ENCODE results near the gene NUBP1.

Gene NUBP1

DNA sequence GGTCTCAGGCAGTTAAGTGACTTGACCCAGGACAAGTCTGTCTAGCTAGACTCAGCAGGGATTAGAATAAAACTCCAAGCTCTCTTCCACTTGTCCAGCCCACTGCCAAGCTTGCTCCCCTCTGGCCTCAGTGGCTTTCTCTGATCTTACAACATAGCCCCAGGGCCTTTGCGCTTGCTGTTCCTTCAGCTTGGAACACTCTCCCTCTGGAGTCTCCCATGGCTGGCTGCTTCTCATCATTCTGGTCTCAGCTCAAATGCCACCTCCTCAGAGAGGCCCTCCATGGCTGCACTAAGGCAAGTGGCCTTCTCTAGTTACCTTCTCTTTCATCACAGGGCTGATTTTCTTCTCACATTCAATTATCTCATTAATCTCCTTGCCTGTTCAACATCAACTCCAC is 73.9 kb downstream of the NUBP1 start:
- H3K9ac ChIP-seq (ENCODE audit: low read depth, low read length, poor library complexity, severe bottlenecking) = no peak overlapping the region
- no peak overlapping the region for H2AFZ ChIP-seq (ENCODE audit: low read length)
- H3K4me3 ChIP-seq (ENCODE audit: low read length, poor library complexity, severe bottlenecking) = no peak overlapping the region
- no peaks in the 10 kb centered on the region for H3K4me1 ChIP-seq (ENCODE audit: insufficient read depth, low read length, poor library complexity, severe bottlenecking)
- no peaks in the 10 kb centered on the region for H3K36me3 ChIP-seq (ENCODE audit: insufficient read depth, low read length)
- TF ChIP-seq EZH2phosphoT487 (IDR thresholded peaks at IDR 0.05; ENCODE audit: borderline replicate concordance) = no peak
- H3K9me3 ChIP-seq (ENCODE audit: insufficient read depth, low read depth, low read length) = no peaks in the 10 kb centered on the region
- H3K79me2 ChIP-seq (ENCODE audit: insufficient read depth, low read length) = no peaks in the 10 kb centered on the region
- H3F3A ChIP-seq (ENCODE audit: low read depth) = no peaks in the 10 kb centered on the region
- no peak overlapping the region for H3K4me2 ChIP-seq (ENCODE audit: low read depth, low read length, poor library complexity, severe bottlenecking)
- H3K27me3 ChIP-seq (ENCODE audit: insufficient read depth, low read length, poor library complexity, severe bottlenecking) = no peaks in the 10 kb centered on the region
- no peaks in the 10 kb centered on the region for H3K9me2 ChIP-seq (replicated peaks; ENCODE audit: low read depth, low read length)
- no peaks in the 10 kb centered on the region for H4K20me1 ChIP-seq (ENCODE audit: insufficient read depth, low read length, poor library complexity, severe bottlenecking)

GRCh38 chr16:10817963-10818941 is 74.6 kb downstream of the NUBP1 start, which contains the start of gene TVP23A:
TSS of gene TVP23A (minus strand) at chr16:10818794. CDS start at chr16:10818493, 301 bp downstream.
- no peak for TF ChIP-seq EZH2phosphoT487 (IDR thresholded peaks at IDR 0.05; ENCODE audit: borderline replicate concordance)
- TF ChIP-seq, protein P1, sequence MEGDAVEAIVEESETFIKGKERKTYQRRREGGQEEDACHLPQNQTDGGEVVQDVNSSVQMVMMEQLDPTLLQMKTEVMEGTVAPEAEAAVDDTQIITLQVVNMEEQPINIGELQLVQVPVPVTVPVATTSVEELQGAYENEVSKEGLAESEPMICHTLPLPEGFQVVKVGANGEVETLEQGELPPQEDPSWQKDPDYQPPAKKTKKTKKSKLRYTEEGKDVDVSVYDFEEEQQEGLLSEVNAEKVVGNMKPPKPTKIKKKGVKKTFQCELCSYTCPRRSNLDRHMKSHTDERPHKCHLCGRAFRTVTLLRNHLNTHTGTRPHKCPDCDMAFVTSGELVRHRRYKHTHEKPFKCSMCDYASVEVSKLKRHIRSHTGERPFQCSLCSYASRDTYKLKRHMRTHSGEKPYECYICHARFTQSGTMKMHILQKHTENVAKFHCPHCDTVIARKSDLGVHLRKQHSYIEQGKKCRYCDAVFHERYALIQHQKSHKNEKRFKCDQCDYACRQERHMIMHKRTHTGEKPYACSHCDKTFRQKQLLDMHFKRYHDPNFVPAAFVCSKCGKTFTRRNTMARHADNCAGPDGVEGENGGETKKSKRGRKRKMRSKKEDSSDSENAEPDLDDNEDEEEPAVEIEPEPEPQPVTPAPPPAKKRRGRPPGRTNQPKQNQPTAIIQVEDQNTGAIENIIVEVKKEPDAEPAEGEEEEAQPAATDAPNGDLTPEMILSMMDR (conservative IDR thresholded peaks at IDR 0.05; ENCODE audit: low read length) = no peak
- H3K9ac ChIP-seq (ENCODE audit: low read depth, low read length, poor library complexity, severe bottlenecking) = no peak within 1 kb of the TSS
- no peaks in the 10 kb centered on the region for H3K9me2 ChIP-seq (replicated peaks; ENCODE audit: low read depth, low read length)
- no peak within 1 kb of the TSS for H2AFZ ChIP-seq (ENCODE audit: low read length)
- no peaks in the 10 kb centered on the region for H3K79me2 ChIP-seq (ENCODE audit: insufficient read depth, low read length)
- no peaks in the 10 kb centered on the region for H3K4me1 ChIP-seq (ENCODE audit: insufficient read depth, low read length, poor library complexity, severe bottlenecking)
- no peaks in the 10 kb centered on the region for H3F3A ChIP-seq (ENCODE audit: low read depth)
- no peak within 1 kb of the TSS for H3K4me3 ChIP-seq (ENCODE audit: low read length, poor library complexity, severe bottlenecking)
- H3K36me3 ChIP-seq (ENCODE audit: insufficient read depth, low read length) = no peaks in the 10 kb centered on the region
- H4K20me1 ChIP-seq (ENCODE audit: insufficient read depth, low read length, poor library complexity, severe bottlenecking) = no peaks in the 10 kb centered on the region
- H3K9me3 ChIP-seq (ENCODE audit: insufficient read depth, low read depth, low read length) = no peaks in the 10 kb centered on the region
- no peaks in the 10 kb centered on the region for H3K27me3 ChIP-seq (ENCODE audit: insufficient read depth, low read length, poor library complexity, severe bottlenecking)
- H3K4me2 ChIP-seq (ENCODE audit: low read depth, low read length, poor library complexity, severe bottlenecking) = no peak within 1 kb of the TSS

All from Loucy (cell line).